GM18951 (cell line): ENCODE measurements around the gene FOXE1.

ENCODE experiments used
- POLR2A ChIP-seq: IDR thresholded peaks from 4 replicates; pipeline ENCODE4 v1.6.1; 2011; ENCODE audit warnings: mild to moderate bottlenecking; ENCODE audit not compliant: insufficient read length, insufficient read depth; ENCODE audit errors: extremely low read depth
- in situ Hi-C: fragments of 300-500 bp; cut with MboI; formaldehyde crosslinking; loops from one replicate; pipeline ENCODE4 v1.12.0; 2022; ENCODE audit warnings: low sequenced_read_pairs, mixed read lengths, inconsistent platforms; ENCODE audit not compliant: unreplicated experiment

Gene FOXE1

GRCh38 chr9:97864396-97864795, 11.4 kb downstream of the FOXE1 start:
- in situ Hi-C loops = no loop called here
- no peak for TF ChIP-seq POLR2A

- no peak for TF ChIP-seq POLR2A
- in situ Hi-C loops = no loop called here
Observed at GRCh38 chr9:97866300-97866699, 13.3 kb downstream of the FOXE1 start.

GRCh38 chr9:97866848-97867247, 13.8 kb downstream of the FOXE1 start:
- in situ Hi-C loops = no loop called here
- no peak for TF ChIP-seq POLR2A

- no peak for TF ChIP-seq POLR2A
- in situ Hi-C loops = no loop called here
Observed at GRCh38 chr9:97868859-97869258, 15.8 kb downstream of the FOXE1 start.

- in situ Hi-C loops = no loop called here
Observed at GRCh38 chr9:97873425-97873824, 20.4 kb downstream of the FOXE1 start.

GRCh38 chr9:97873882-97874281, 20.9 kb downstream of the FOXE1 start:
- no peak for TF ChIP-seq POLR2A
- in situ Hi-C loops = no loop called here

More at GRCh38 chr9:97873425-97873824, 20.4 kb downstream of the FOXE1 start:
- TF ChIP-seq POLR2A = no peak

- in situ Hi-C loops = no loop called here
- no peak for TF ChIP-seq POLR2A
Observed at GRCh38 chr9:97874624-97875023, 21.6 kb downstream of the FOXE1 start.

GRCh38 chr9:97875111-97875510, 22.1 kb downstream of the FOXE1 start:
- TF ChIP-seq POLR2A = no peak
- in situ Hi-C loops = no loop called here

- in situ Hi-C loops = no loop called here
- TF ChIP-seq POLR2A = no peak
Observed at GRCh38 chr9:97876061-97876460, 23.0 kb downstream of the FOXE1 start.

GRCh38 chr9:97880336-97880735, 27.3 kb downstream of the FOXE1 start:
- TF ChIP-seq POLR2A = no peak
- in situ Hi-C loops = no loop called here

GRCh38 chr9:97889941-97890887, 37.2 kb downstream of the FOXE1 start:
- in situ Hi-C loops = loop anchor here (10.0 kb wide), 1 partner anchor 185 kb away; no protein-coding TSS in a partner anchor
- TF ChIP-seq POLR2A = no peak

GRCh38 chr9:97891736-97892135, 38.7 kb downstream of the FOXE1 start:
- in situ Hi-C loops = loop anchor here (10.0 kb wide), 1 partner anchor 187 kb away; no protein-coding TSS in a partner anchor
- no peak for TF ChIP-seq POLR2A

- in situ Hi-C loops = loop anchor here (10.0 kb wide), 1 partner anchor 188 kb away; no protein-coding TSS in a partner anchor
- TF ChIP-seq POLR2A = no peak
Observed at GRCh38 chr9:97892421-97892820, 39.4 kb downstream of the FOXE1 start.

- in situ Hi-C loops = loop anchor here (10.0 kb wide), 1 partner anchor 190 kb away; no protein-coding TSS in a partner anchor
- no peak for TF ChIP-seq POLR2A
Observed at GRCh38 chr9:97895211-97895610, 42.2 kb downstream of the FOXE1 start.
